ENCODE data around the gene EIF4EBP3. TPM values are rescaled to one million over a fixed set of nuclear protein-coding genes. Genes with fewer than 3 reads are reported as not detected.
"Not testable (repeated sequence)": the region's sequence is repeated elsewhere in the genome, so short reads cannot be mapped to it uniquely, and the experiment has no call there.

The EIF4EBP3 gene
- total RNA-seq, 1 experiment from 2014 or later = 35.3 TPM

GRCh38 chr5:140575309-140575708 is 27.8 kb downstream of the EIF4EBP3 start:
- H3K27ac Mint-ChIP-seq (ENCODE audit: low read depth, unreplicated experiment) = no peak overlapping the region
- intact Hi-C loops (cut with micrococcal nuclease) = loop anchor here (1.0 kb wide), 5 partner anchors 60 to 145 kb away; partner anchors contain the start of genes HARS1, HARS2, TMCO6 and WDR55
- peak; percentile 82 for TF ChIP-seq CTCF (IDR thresholded peaks at IDR 0.05; ENCODE audit: unreplicated experiment)
- no TSS peak for BruUV-seq (replicated peaks)
- H3K9me3 Mint-ChIP-seq (ENCODE audit: unreplicated experiment) = no peaks in the 10 kb centered on the region
- no peaks in the 10 kb centered on the region for H3K27me3 Mint-ChIP-seq (ENCODE audit: insufficient read depth, unreplicated experiment)
- ChIA-PET POLR2A (interaction anchor here (0.9 to 3.7 kb wide), 6 partner anchors 17 to 89 kb away, joined by 3 to 20 read pairs (median 3); partner anchors contain the start of genes IK and NDUFA2), CTCF (interaction anchor here (0.7 to 4.5 kb wide), 17 partner anchors 10 to 211 kb away, joined by 3 to 41 read pairs (median 5); partner anchors contain the start of genes APBB3, HARS1, HARS2 and SLC35A4)
- no peak overlapping the region for H3K4me3 Mint-ChIP-seq (ENCODE audit: unreplicated experiment)
- no peaks in the 10 kb centered on the region for H3K36me3 Mint-ChIP-seq (ENCODE audit: insufficient read depth, unreplicated experiment)
- DNase-seq (ENCODE audit: unreplicated experiment) = peak; percentile 92
- no peaks in the 10 kb centered on the region for H3K4me1 Mint-ChIP-seq (ENCODE audit: insufficient read depth, unreplicated experiment)

GRCh38 chr5:140576776-140577201 is 29.3 kb downstream of the EIF4EBP3 start:
- H3K9me3 Mint-ChIP-seq (ENCODE audit: unreplicated experiment) = no peaks in the 10 kb centered on the region
- BruUV-seq (replicated peaks) = no TSS peak
- H3K4me1 Mint-ChIP-seq (ENCODE audit: insufficient read depth, unreplicated experiment) = no peaks in the 10 kb centered on the region
- TF ChIP-seq CTCF (IDR thresholded peaks at IDR 0.05; ENCODE audit: unreplicated experiment) = no peak
- no peaks in the 10 kb centered on the region for H3K36me3 Mint-ChIP-seq (ENCODE audit: insufficient read depth, unreplicated experiment)
- intact Hi-C loops (cut with micrococcal nuclease) = no loop called here
- no peaks in the 10 kb centered on the region for H3K27me3 Mint-ChIP-seq (ENCODE audit: insufficient read depth, unreplicated experiment)
- ChIA-PET CTCF (interaction anchor here (0.6 to 4.5 kb wide), 11 partner anchors 11 to 120 kb away, joined by 3 to 41 read pairs (median 5); partner anchors contain the start of genes HARS1, HARS2, IK and NDUFA2), POLR2A (interaction anchor here (0.9 to 3.7 kb wide), 7 partner anchors 11 to 114 kb away, joined by 3 to 20 read pairs (median 4); partner anchors contain the start of genes CD14, HARS1, HARS2 and IK)
- no peak overlapping the region for H3K27ac Mint-ChIP-seq (ENCODE audit: low read depth, unreplicated experiment)
- no peak for DNase-seq (ENCODE audit: unreplicated experiment)
- no peak overlapping the region for H3K4me3 Mint-ChIP-seq (ENCODE audit: unreplicated experiment)

DNA sequence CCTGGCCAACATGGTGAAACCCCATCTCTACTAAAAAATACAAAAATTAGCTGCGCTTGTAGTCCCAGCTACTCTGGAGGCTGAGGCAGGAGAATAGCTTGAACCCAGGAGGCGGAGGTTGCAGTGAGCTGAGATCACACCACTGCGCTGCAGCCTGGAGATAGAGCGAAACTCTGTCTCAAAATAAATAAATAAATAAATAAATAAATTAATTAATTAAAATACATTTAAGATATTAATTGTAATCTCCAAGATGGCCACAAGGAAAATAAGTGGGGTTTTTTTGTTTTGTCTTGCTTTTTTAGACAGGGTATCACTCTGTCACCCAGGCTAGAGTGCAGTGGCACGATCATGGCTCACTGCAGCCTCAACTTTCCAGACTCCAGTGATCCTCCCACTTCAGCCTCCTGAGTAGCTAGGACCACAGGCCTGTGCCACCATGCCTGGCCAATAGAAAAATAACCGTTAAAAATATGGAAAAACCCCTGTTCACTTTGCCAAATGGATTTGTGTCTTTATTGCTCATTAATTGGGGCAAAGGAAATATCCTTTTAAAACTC is 31.8 kb downstream of the EIF4EBP3 start:
- DNase-seq (ENCODE audit: unreplicated experiment); BruUV-seq (replicated peaks); intact Hi-C loops (cut with micrococcal nuclease); H3K27ac Mint-ChIP-seq (ENCODE audit: low read depth, unreplicated experiment); H3K27me3 Mint-ChIP-seq (ENCODE audit: insufficient read depth, unreplicated experiment); H3K36me3 Mint-ChIP-seq (ENCODE audit: insufficient read depth, unreplicated experiment); H3K9me3 Mint-ChIP-seq (ENCODE audit: unreplicated experiment); H3K4me3 Mint-ChIP-seq (ENCODE audit: unreplicated experiment); H3K4me1 Mint-ChIP-seq (ENCODE audit: insufficient read depth, unreplicated experiment): not testable (repeated sequence)
- CTCF ChIA-PET = interaction anchor here (0.9 to 2.2 kb wide), 6 partner anchors 8 to 56 kb away, joined by 3 to 9 read pairs (median 4); partner anchors contain the start of gene CD14
- POLR2A ChIA-PET = interaction anchor here (0.9 to 1.0 kb wide), 4 partner anchors 10 to 68 kb away, joined by 3 to 9 read pairs (median 4); partner anchors contain the start of genes IK, NDUFA2 and TMCO6

DNA sequence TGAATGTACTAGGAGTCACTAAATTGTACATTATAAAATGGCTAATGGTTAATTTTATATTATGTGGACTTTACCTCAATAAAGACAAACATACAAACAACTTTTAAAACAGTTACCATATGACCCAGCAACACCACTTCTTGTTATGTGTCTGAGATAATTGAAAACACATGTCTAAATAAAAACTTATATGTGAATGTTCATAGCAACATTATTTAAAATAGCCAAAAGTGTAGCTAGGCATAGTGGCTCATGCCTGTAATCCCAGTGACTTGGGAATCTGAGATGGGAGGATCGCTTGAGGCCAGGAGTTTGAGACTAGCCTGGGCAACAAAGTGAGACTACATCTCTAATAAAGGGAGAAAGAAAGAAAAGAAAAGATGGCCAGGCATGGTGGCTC is 40.0 kb downstream of the EIF4EBP3 start:
- Mint-ChIP-seq H3K9me3 (ENCODE audit: unreplicated experiment) (no peaks in the 10 kb centered on the region), H3K36me3 (ENCODE audit: insufficient read depth, unreplicated experiment) (no peaks in the 10 kb centered on the region), H3K4me1 (ENCODE audit: insufficient read depth, unreplicated experiment) (peaks cover 10% of the 10 kb centered on the region), H3K27me3 (ENCODE audit: insufficient read depth, unreplicated experiment) (no peaks in the 10 kb centered on the region), H3K27ac (ENCODE audit: low read depth, unreplicated experiment) (no peak overlapping the region), H3K4me3 (ENCODE audit: unreplicated experiment) (no peak overlapping the region)
- no peak for TF ChIP-seq CTCF (IDR thresholded peaks at IDR 0.05; ENCODE audit: unreplicated experiment)
- ChIA-PET CTCF (interaction anchor here (1.0 kb wide), 1 partner anchor 8 kb away, joined by 3 read pairs; no protein-coding TSS in a partner anchor), POLR2A (no interaction called here)
- DNase-seq (ENCODE audit: unreplicated experiment) = no peak
- intact Hi-C loops (cut with micrococcal nuclease) = no loop called here
- BruUV-seq (replicated peaks) = no TSS peak
